DND-41 (cell line): Measurements from ENCODE around the gene KAZN.

Experiments used
- CTCF ChIP-seq: IDR thresholded peaks from 2 replicates; pipeline ENCODE4 v1.5.1; 2012; ENCODE audit warnings: borderline replicate concordance, low read length, moderate library complexity, mild to moderate bottlenecking; ENCODE audit not compliant: poor library complexity, severe bottlenecking; ENCODE audit errors: extremely low read depth
- EZH2 ChIP-seq: IDR thresholded peaks from 3 replicates; pipeline ENCODE4 v1.6.1; 2012; ENCODE audit warnings: borderline replicate concordance, low read depth, mild to moderate bottlenecking, moderate library complexity, low read length, inconsistent platforms; ENCODE audit not compliant: severe bottlenecking

- TF ChIP-seq CTCF = no peak
- no peak for TF ChIP-seq EZH2
Measured at GRCh38 chr1:15106608-15107007, 508.1 kb downstream of the KAZN start.
